NT2/D1 (cell line): Measurements from ENCODE around the gene MORN1.
A peak's percentile ranks its signal among the peaks of the same experiment; 100 is the strongest.

Source experiments
- DNase-seq: peaks from one replicate; pipeline ENCODE4 v3.0.0-alpha.2; 2011; ENCODE audit warnings: low read depth, low spot score
- H3K27me3 ChIP-seq: 2 replicates; pipeline ENCODE4 v1.6.0; 2011; ENCODE audit warnings: mild to moderate bottlenecking; ENCODE audit not compliant: insufficient read length, insufficient read depth
- H3K36me3 ChIP-seq: 2 replicates; pipeline ENCODE4 v1.6.1; 2011; ENCODE audit warnings: mild to moderate bottlenecking, low read length, mixed read lengths; ENCODE audit not compliant: insufficient read depth, insufficient read length
- H3K4me1 ChIP-seq: 2 replicates; pipeline ENCODE4 v1.5.1; 2011; ENCODE audit not compliant: insufficient read depth, insufficient read length
- H3K4me3 ChIP-seq: 2 replicates; pipeline ENCODE4 v1.5.1; 2011; ENCODE audit warnings: low read depth; ENCODE audit not compliant: insufficient read length
- H3K9ac ChIP-seq: 2 replicates; pipeline ENCODE4 v1.6.0; 2011; ENCODE audit warnings: low read depth; ENCODE audit not compliant: insufficient read length
- H3K9me3 ChIP-seq: 2 replicates; pipeline ENCODE4 v1.5.1; 2011; ENCODE audit warnings: mild to moderate bottlenecking, low read length; ENCODE audit not compliant: insufficient read depth
- SUZ12 ChIP-seq: IDR thresholded peaks from 2 replicates; pipeline ENCODE4 v1.6.1; 2011; ENCODE audit not compliant: insufficient read length, insufficient read depth; ENCODE audit errors: extremely low read depth
- YY1 ChIP-seq: IDR thresholded peaks from 2 replicates; pipeline ENCODE4 v1.6.1; 2011; ENCODE audit not compliant: insufficient read length, insufficient read depth
- ZNF274 ChIP-seq: IDR thresholded peaks from 2 replicates; pipeline ENCODE4 v1.6.1; 2011; ENCODE audit warnings: mild to moderate bottlenecking, low read depth, low read length

The MORN1 gene

DNA sequence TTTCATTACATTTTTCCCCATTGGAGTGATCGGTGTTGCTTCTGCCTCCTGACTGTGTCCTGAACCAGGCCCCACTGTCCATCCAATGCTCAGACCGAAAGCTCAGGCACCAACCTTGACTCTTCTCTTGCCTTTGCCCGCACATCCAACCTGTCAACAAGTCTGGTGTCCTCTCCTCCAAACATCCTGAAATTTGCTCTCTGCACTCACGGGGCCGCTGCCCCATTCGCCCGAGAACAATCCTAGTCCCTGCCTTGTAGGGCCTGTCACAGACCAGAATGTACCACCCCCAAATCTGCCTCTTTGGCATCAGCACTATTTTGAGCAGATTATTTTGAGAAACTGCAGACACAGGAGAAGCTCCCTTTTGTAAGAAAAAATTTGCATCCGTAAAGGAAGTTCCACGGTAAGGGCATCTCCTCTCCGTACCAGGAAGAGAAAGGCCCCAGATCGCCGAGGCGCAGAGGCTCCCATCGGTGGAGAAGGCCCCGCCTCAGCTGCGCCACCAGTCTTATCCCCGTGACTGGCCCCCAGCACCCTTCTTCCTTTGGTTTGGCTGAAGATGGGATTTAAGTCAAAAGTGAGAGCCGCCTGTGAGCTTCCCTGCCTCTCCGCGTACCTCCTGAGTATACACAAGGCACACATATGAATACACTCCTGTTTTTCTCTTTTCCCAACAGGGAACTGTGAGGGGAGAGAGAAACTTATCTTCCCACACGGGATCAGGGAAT is 7.1 kb downstream of the MORN1 start:
- no peak for DNase-seq
- H3K36me3 ChIP-seq: peaks cover 32% of the 10 kb centered on the region
- TF ChIP-seq ZNF274 (no peak), SUZ12 (no peak), YY1 (no peak)
- H3K9me3 ChIP-seq: no peaks in the 10 kb centered on the region
- H3K9ac ChIP-seq: no peak overlapping the region
- peaks cover 7% of the 10 kb centered on the region for H3K4me1 ChIP-seq
- no peak overlapping the region for H3K4me3 ChIP-seq
- no peaks in the 10 kb centered on the region for H3K27me3 ChIP-seq

DNA sequence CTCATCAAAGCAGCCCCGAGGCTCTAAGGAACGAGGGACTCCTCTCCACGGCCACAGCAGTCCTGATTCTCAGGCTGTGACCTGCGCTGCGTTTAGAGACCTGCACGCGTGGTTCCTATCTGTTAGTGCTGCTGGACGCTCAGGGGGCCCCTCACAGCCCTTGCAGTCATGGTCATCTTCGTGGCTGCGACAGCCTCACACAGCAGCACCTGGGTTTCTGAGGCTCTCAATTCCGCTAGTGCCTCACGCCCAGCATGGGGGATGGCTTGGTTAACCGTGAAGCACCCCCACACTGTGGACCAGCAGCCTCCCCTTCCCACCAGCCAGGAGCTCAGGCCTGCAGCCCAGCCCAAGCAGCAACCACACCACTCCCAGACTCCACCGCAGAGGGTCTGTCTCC is 7.8 kb downstream of the MORN1 start:
- peaks cover 7% of the 10 kb centered on the region for H3K4me1 ChIP-seq
- DNase-seq: no peak
- no peak overlapping the region for H3K4me3 ChIP-seq
- H3K9ac ChIP-seq: no peak overlapping the region
- H3K9me3 ChIP-seq: no peaks in the 10 kb centered on the region
- TF ChIP-seq SUZ12 (no peak), ZNF274 (no peak), YY1 (no peak)
- peaks cover 28% of the 10 kb centered on the region for H3K36me3 ChIP-seq
- no peaks in the 10 kb centered on the region for H3K27me3 ChIP-seq

DNA sequence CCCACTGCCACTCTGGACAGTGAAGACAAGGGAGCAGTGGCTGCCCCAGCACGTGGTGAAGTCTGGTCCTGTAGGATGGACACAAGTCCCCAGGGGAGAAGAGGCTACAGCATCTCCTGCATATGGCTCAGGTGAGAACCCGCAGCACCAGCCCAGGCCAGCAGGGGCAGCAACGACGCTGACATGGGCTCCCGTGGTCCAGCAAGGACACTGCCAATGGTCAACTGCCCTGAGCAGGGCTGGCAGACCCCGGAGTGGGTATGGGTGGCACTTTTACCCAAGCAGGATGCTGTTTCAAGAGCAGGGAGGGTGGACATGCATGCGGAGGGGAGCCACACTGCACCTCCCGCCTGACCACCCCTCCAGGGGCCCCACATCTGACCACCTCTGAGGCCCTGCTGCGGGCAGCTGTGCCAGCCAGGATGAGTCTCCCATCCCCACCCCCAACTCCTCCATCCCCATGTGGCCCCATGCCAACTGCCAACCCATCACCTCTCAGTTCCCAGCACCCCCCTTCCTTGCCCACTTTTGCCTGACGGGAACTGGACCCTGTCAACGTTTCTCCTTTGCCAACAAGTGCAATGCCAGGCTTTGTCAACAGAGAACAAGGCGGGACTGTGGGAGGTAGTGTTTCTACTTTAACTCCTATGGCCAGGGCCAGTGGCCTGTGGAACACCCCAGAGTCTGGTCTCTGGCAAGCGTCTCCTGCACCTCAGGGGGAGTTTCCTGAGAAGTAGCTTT is 8.6 kb downstream of the MORN1 start:
- TF ChIP-seq ZNF274: no peak
- no peak for TF ChIP-seq YY1
- TF ChIP-seq SUZ12: no peak
- Histone ChIP-seq H3K9ac (no peak overlapping the region), H3K4me3 (no peak overlapping the region), H3K4me1 (peaks cover 7% of the 10 kb centered on the region), H3K27me3 (no peaks in the 10 kb centered on the region), H3K36me3 (peaks cover 20% of the 10 kb centered on the region), H3K9me3 (no peaks in the 10 kb centered on the region)
- peak; percentile 25 for DNase-seq

DNA sequence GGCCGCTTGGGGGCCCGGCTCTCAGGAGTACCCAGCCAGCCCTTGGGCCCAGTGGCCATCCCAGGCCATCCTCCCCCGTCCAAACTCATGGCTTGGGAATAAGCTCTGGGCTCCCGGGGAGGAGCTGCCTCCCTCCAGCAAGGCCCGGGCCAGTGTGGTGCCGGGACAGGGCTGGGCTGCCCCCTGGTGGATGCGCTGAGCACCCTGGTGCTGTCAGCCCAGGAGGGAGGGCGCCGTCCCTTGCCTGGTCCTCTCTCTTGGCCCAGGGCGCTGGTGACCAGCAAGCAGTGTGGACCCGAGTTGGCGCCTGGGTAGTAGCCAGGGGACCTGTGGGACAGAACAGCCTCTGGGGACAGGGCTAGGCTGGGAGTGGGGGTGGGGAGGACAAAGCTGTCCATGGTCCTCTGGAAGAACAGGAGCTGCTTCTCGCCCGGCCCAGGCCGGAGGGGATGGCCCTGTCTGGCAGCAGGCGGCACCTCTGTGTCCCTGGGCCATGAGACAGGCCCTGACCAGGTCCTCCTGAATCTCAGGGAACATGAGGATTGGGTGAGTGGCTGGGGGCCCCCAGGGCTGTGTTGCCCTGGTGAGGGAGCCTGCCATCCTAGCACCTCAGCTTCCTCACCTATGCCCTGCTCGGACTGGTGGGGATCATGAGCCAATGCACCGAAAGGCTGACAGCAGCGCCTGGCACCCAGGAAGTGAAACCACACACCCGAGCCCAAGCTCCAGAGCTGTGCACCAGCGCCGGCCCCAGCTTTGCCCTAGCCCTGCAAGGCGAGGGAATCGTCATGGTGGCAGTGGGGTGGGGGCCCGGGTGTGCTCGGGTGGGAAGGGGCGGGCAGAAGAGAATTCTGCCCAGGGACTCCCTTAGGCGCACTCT is 9.4 kb downstream of the MORN1 start:
- no peaks in the 10 kb centered on the region for H3K9me3 ChIP-seq
- peaks cover 7% of the 10 kb centered on the region for H3K4me1 ChIP-seq
- no peaks in the 10 kb centered on the region for H3K27me3 ChIP-seq
- peak; percentile 47 for DNase-seq
- H3K36me3 ChIP-seq: peaks cover 12% of the 10 kb centered on the region
- no peak for TF ChIP-seq SUZ12
- no peak for TF ChIP-seq ZNF274
- TF ChIP-seq YY1: no peak
- H3K4me3 ChIP-seq: no peak overlapping the region
- peak overlapping the region; percentile 21 for H3K9ac ChIP-seq

DNA sequence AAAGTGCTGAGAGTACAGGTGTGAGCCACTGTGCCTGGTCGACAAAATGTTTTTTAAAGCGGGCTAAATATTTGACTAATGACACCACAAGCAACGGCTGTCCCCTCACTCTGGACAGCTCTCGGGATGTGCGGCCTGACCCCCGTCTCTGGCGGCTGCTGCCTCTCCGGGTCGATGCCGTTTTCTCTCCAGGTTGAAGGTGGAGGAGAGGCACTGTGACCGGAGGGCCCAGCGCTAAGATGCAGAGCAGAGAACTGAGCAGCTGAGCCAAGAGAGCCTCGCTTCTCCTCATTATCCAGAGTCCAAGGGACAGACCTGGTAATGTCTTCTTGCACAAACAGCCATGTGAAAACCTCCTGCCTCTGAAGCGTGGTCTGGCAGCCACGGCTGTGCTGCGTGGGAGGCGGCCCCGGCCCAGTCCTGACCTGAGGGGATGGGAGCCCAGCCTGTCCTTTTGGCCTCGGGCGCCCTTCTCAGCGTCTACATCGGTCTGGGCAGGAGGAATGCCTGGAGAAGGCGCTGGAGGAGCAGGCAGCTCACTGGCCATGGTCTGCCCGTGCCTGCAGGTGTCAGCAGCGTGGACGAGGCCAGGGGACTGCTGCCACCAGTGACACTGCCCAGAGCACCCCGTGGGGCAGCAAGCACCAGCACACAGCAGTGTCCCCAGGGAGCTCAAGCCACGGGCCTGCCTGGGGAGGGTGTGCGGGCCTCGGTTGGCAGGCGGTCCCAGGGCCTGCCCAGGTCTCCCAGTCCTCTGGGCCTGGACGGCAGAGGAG is 10.3 kb downstream of the MORN1 start:
- Histone ChIP-seq H3K4me1 (peaks cover 7% of the 10 kb centered on the region), H3K27me3 (no peaks in the 10 kb centered on the region), H3K4me3 (no peak overlapping the region), H3K9ac (peak overlapping the region; percentile 21), H3K9me3 (no peaks in the 10 kb centered on the region), H3K36me3 (peaks cover 7% of the 10 kb centered on the region)
- no peak for TF ChIP-seq YY1
- no peak for TF ChIP-seq SUZ12
- TF ChIP-seq ZNF274: no peak
- DNase-seq: no peak

DNA sequence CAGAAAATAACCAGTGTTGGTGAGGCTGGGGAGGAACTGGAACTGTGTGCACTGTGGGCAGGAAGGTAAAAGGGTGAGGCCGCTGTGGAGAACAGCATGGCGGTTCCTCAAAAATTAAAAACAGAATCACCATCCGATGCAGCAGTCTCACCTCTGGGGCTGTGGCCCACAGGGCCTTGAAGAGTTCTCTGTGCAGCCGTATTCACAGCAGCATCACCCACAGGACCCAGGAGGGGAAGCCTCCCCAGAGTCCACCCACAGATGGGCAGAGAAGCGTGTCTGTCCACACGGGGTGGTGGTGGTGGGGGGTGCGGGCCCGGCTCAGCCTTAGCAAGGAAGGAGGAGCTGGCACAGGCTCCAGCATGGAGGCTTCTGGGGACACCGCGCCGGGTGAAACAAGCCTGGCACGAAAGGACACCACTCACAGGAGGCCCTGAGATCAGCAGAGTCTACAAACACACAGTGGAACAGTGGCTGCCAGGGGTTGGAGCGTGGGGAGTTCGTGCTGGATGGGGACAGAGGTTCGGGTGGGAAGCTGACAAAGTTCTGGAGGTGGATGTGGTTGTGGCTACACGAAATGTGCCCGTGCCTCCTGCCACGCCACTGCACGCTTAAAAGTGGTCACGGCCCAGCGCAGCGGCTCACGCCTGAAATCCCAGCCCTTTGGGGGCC is 11.5 kb downstream of the MORN1 start:
- H3K4me1 ChIP-seq: peaks cover 7% of the 10 kb centered on the region

More for the DNA sequence above, 11.5 kb downstream of the MORN1 start:
- TF ChIP-seq YY1: no peak
- TF ChIP-seq ZNF274: no peak
- no peak for TF ChIP-seq SUZ12
- H3K27me3 ChIP-seq: no peaks in the 10 kb centered on the region
- DNase-seq: no peak
- no peak overlapping the region for H3K4me3 ChIP-seq
- H3K36me3 ChIP-seq: peaks cover 3% of the 10 kb centered on the region
- no peak overlapping the region for H3K9ac ChIP-seq
- H3K9me3 ChIP-seq: no peaks in the 10 kb centered on the region
